ENCODE data around the gene NKD1.

NKD1 gene

DNA sequence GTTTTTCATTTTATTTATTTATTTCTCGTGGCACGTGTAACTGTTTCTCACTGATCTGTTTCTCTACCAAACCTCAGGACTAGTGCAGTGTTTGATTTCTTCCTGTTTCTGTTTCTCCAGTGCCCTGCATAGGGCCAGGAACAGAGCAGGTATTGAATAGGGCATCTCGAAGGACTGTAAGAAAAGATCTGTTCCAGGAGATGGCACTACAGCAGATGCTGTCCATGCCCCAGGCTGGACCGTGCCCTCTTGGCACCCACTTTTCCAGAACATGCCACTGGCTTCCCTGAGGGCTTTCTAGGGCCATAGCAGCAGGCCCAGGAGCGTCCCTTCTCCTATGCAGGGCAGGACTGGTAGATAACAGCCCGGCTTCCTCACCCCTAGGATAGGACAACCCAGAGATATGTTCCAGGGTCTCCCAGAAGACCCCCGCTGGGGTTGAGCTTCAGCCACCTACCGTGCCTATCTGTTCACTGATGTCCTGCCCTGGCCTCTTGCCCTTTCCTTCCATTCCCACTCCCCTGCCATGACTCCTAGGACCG, 128.6 kb downstream of the NKD1 start:
- peak overlapping the region; percentile 9 for H3K27ac Mint-ChIP-seq
- ATAC-seq (no peak), DNase-seq (no peak)
- peaks cover 18% of the 10 kb centered on the region for H3K9me3 Mint-ChIP-seq
- H3K4me1 Mint-ChIP-seq: peaks cover 42% of the 10 kb centered on the region
- H3K4me3 Mint-ChIP-seq: no peak overlapping the region
- H3K36me3 Mint-ChIP-seq (ENCODE audit: low read depth): peaks cover 52% of the 10 kb centered on the region
- H3K27me3 Mint-ChIP-seq: no peaks in the 10 kb centered on the region

DNA sequence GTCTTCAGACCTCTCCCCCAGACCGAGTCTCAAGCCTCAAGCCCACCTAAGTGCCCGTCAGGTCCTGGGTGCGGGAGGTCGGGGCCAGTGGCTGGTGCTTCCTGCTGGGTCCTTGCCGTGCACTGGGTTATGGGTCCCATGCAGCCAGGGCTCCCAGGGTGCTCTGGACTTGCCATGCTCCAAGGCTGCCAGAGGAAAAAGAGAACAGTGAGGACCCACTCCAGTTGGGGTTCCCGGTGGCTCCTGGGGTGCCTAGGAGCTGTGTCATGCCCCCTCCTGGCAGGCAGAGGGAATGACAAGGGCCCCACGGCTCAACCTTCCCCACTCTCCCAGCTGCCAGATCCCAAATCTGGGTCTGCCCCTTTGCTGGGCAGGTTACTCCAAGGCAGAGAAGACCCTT, 129.2 kb downstream of the NKD1 start:
- ATAC-seq: no peak
- H3K27ac Mint-ChIP-seq: peak overlapping the region; percentile 79
- peaks cover 46% of the 10 kb centered on the region for H3K36me3 Mint-ChIP-seq (ENCODE audit: low read depth)
- H3K4me1 Mint-ChIP-seq: peaks cover 48% of the 10 kb centered on the region
- H3K27me3 Mint-ChIP-seq: no peaks in the 10 kb centered on the region
- no peak overlapping the region for H3K4me3 Mint-ChIP-seq
- H3K9me3 Mint-ChIP-seq: peaks cover 12% of the 10 kb centered on the region
- peak; percentile 32 for DNase-seq

DNA sequence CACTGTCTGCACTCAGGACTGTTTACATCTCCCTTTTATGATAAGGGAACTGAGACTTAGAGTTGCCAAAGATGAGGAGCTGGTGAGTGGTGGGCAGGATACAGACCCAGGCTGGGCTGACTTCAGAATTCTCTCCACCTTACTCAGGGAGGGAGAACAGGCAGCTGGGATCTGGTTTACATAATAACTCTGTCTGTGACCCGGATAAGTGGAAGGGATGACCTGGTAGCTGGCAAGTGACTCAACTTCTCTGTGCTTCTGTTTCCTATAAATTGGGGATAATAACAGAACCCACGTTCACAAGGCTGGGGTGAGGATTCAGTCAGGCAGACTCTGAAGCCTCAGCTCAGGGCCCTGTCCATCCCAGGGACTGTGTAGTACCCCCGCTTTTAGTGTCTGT, 130.3 kb downstream of the NKD1 start:
- H3K36me3 Mint-ChIP-seq (ENCODE audit: low read depth): peaks cover 36% of the 10 kb centered on the region
- H3K4me3 Mint-ChIP-seq: peak overlapping the region; percentile 64
- ATAC-seq (no peak), DNase-seq (no peak)
- H3K9me3 Mint-ChIP-seq: peaks cover 4% of the 10 kb centered on the region
- H3K27ac Mint-ChIP-seq: peak overlapping the region; percentile 79
- H3K4me1 Mint-ChIP-seq: peaks cover 59% of the 10 kb centered on the region
- H3K27me3 Mint-ChIP-seq: no peaks in the 10 kb centered on the region

GRCh38 chr16:50679266-50679665, 131.1 kb downstream of the NKD1 start:
- DNase-seq (no peak), ATAC-seq (no peak)
- H3K9me3 Mint-ChIP-seq: no peaks in the 10 kb centered on the region
- no peaks in the 10 kb centered on the region for H3K27me3 Mint-ChIP-seq
- H3K4me3 Mint-ChIP-seq: peak overlapping the region; percentile 82
- H3K4me1 Mint-ChIP-seq: peaks cover 66% of the 10 kb centered on the region
- peak overlapping the region; percentile 93 for H3K27ac Mint-ChIP-seq
- H3K36me3 Mint-ChIP-seq (ENCODE audit: low read depth): peaks cover 30% of the 10 kb centered on the region

DNA sequence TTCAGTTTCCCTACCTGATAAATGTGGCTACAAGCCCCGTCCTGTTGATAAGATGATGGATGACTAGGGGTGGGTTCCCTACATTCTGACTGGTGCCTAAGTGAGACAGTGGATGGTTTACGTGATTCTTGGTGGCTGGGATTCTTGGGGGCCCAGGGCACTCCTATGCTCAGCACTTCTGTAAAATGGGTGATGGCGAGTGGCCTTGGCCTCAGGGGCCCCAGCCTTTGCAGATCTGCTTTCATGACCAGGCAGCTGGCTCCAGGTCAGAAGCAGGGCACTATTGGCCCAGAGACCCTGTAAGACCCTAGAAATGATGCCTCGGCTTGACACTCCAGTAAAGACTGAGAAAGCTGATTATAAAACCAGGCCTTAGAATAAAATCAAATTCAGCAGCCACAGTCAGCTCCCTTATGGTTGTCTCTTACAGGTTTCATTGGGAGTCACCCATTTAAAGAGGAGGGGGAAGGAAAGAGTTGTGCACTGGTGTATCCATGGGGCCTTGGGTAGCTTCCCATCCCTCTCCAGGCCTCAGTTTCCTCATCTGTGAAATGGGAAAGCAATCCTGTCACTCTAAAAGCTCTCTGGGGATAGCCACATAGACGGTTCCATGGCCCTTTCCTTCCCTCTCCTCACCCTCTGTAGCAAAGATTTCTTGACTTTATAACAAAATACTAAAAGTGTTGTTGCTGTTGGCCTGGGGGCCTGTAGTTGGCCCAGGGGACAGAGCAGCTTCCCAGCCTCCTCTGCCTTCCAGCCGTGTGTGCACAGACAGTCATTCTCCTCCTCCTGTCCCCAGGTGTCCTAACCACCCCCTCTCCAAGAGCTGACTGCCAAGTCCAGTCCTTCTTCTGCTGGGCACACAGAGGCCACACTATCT, 131.7 kb downstream of the NKD1 start:
- Mint-ChIP-seq H3K9me3 (no peaks in the 10 kb centered on the region), H3K27me3 (no peaks in the 10 kb centered on the region), H3K27ac (peak overlapping the region; percentile 93), H3K4me3 (peak overlapping the region; percentile 82), H3K4me1 (peaks cover 72% of the 10 kb centered on the region), H3K36me3 (ENCODE audit: low read depth) (peaks cover 24% of the 10 kb centered on the region)
- ATAC-seq (no peak), DNase-seq (no peak)

DNA sequence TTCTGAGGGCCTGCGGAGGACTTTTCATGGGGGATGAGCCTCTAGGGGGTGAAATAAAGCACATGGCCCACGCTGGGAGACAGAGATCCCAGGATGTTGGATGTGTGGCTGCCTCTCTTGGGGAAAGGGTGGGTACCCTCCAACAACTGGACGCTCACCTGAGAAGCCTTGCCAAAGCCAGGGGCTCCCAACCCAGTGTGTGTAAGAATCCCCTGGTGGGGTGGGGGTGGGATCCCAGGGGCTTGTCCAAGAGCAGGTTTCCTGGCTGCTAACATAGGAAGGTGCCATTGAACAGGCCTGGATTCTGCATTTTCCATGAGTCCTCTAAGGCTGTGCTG, 132.3 kb downstream of the NKD1 start:
- H3K27ac Mint-ChIP-seq: peak overlapping the region; percentile 93
- ATAC-seq (no peak), DNase-seq (no peak)
- H3K9me3 Mint-ChIP-seq: no peaks in the 10 kb centered on the region
- peaks cover 18% of the 10 kb centered on the region for H3K36me3 Mint-ChIP-seq (ENCODE audit: low read depth)
- peaks cover 77% of the 10 kb centered on the region for H3K4me1 Mint-ChIP-seq
- H3K4me3 Mint-ChIP-seq: peak overlapping the region; percentile 82
- no peaks in the 10 kb centered on the region for H3K27me3 Mint-ChIP-seq

DNA sequence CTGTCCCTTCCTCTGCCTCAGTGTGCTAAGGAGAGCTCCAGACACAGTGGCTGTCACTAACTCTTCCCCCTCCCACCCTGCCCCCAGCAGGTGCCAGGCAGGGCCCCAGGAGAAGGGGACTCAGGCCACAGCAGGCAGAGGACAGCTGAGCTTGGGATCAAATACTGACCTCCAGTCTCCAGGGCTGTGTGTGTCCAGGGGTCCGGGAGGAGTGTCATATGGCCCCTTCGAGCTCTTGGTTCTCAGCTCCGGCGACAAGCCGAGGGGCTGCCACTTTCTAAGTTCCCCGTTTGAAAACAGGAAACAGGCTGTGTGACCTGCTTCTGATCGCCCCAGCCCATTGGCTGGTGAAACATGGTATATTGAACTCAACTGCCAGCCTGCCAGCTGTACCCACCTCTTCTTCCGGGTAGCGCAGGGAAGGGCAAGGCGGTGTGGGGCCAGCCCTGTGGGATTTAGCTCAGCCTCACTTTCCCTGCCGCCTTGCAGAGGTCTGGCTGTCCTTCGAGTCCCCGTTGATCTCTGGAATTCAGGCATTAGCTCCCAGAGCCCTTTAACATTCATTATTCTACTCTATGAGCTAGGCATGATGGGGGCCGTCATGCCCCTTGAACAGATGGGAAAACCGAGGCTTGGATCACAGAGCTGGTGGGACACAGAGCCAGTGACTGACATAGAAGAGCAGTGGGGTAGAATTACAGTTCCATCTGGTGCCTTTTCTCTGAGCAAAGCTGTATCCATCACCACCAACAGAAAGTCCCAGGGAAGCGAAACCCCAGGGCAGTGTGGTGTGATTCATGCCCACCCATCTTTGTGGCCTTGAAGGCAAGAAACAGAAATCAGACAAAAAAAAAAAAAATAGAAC, 133.1 kb downstream of the NKD1 start, which contains the start of gene SNX20:
TSS of gene SNX20 (minus strand) at position 292 of the 865 bp plus-strand sequence. CDS start 3,786 bp downstream, outside the sequence.
- ATAC-seq (peak; percentile 68), DNase-seq (peak; percentile 62)

DNA sequence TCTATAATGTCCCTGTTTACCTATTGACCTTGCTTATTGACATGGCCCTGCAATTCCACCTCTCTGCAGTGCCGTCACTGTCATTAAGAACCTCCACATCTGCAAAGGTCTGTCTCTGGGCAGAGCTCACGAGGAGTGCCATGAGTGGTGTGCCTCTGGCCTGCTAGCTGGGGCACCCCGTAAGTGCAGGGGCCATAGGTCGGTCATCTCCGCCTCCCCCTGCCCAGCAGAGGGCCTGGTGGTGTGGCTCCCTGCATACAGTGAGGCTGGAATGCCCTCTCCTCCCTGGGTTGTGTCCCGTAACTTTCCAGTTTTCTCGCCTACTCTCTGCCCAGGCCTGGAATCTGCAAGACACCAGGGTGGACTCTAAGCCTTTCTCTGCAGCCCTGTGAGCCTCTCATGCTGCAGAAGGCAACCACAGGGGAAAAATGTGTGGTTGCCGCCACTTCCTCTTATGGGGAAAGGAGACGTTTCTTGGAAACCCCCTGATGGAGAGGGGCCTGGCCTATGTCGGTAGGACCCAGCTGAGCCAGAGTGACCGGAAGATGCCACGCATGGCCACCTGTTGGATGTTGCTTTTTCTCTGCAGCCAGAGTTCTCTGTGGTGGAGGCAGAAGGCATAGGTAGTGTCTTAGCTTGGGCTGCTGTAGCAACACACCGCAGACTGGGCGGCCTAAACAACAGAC, 135.6 kb downstream of the NKD1 start:
- H3K4me3 Mint-ChIP-seq: peak overlapping the region; percentile 43
- H3K36me3 Mint-ChIP-seq (ENCODE audit: low read depth): peaks cover 1% of the 10 kb centered on the region
- H3K27ac Mint-ChIP-seq: peak overlapping the region; percentile 87
- DNase-seq: peak; percentile 67
- ATAC-seq: peak; percentile 53
- H3K4me1 Mint-ChIP-seq: peaks cover 70% of the 10 kb centered on the region
- no peaks in the 10 kb centered on the region for H3K9me3 Mint-ChIP-seq
- no peaks in the 10 kb centered on the region for H3K27me3 Mint-ChIP-seq

More for the DNA sequence above, 133.1 kb downstream of the NKD1 start, which contains the start of gene SNX20:
- Mint-ChIP-seq H3K9me3 (no peaks in the 10 kb centered on the region), H3K4me3 (peak within 1 kb of the TSS; percentile 82), H3K27me3 (no peaks in the 10 kb centered on the region), H3K4me1 (peaks cover 82% of the 10 kb centered on the region), H3K27ac (peak within 1 kb of the TSS; percentile 93), H3K36me3 (ENCODE audit: low read depth) (peaks cover 11% of the 10 kb centered on the region)

DNA sequence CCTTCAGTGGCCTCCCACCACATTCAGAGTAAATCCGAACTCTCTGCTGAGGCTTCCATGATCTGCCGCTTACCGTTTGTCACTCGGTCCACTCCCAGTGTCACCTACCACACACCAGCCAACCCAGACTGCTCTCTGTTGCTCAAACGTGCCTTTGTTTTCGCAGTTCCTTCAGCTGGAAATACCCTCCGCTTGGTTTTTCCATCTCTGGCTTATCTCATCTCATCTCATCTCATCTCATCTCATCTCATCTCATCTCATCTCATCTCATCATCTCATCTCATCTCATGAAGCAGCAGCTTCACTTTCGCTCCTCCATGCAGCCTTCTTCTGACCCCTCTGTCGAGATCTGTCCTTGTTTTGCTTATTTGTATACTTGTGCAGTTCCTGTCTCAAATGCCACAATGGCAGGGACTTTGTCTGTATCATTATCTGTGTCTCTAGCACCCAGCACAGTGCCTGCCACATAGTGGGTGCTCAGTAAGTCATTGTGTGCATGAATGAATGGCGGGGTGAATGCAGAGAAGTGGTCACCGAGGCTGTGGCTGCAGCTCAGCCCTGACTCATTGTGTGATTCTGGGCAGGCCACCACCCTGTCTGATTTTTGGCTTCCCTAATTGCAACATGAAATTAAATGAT, 136.7 kb downstream of the NKD1 start:
- peak; percentile 49 for ATAC-seq
- Mint-ChIP-seq H3K27me3 (no peaks in the 10 kb centered on the region), H3K36me3 (ENCODE audit: low read depth) (no peaks in the 10 kb centered on the region), H3K4me1 (peaks cover 67% of the 10 kb centered on the region), H3K9me3 (no peaks in the 10 kb centered on the region), H3K27ac (peak overlapping the region; percentile 87), H3K4me3 (peak overlapping the region; percentile 43)
- DNase-seq: peak; percentile 55

GRCh38 chr16:50685462-50686063, 137.4 kb downstream of the NKD1 start:
- no peak for ATAC-seq
- no peaks in the 10 kb centered on the region for H3K27me3 Mint-ChIP-seq

DNA sequence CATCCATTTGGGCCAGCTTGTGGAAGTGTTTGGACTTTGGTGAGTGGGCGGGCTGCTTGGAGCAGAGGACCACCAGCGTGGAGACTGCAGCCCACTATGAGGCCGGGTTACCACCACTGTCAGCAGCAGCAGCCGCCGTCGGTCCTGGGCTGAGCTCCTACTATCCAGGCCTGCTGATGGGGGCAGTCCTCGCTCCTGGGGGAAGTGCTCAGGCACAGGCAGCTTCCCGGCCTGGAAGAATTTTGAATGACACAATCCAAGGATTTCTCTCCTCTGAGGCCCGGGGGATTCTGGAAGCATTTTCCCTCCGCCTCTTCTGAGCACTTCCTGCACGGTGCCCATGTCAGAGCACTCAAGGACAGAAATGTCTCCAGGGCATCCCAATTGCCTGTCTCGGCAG, 139.9 kb downstream of the NKD1 start:
- Mint-ChIP-seq H3K4me1 (peaks cover 57% of the 10 kb centered on the region), H3K27me3 (no peaks in the 10 kb centered on the region), H3K36me3 (ENCODE audit: low read depth) (no peaks in the 10 kb centered on the region), H3K4me3 (no peak overlapping the region), H3K9me3 (no peaks in the 10 kb centered on the region), H3K27ac (no peak overlapping the region)
- DNase-seq: no peak
- ATAC-seq: no peak

More at GRCh38 chr16:50685462-50686063, 137.4 kb downstream of the NKD1 start:
- Mint-ChIP-seq H3K27ac (peak overlapping the region; percentile 87), H3K9me3 (no peaks in the 10 kb centered on the region), H3K4me1 (peaks cover 63% of the 10 kb centered on the region), H3K36me3 (ENCODE audit: low read depth) (no peaks in the 10 kb centered on the region), H3K4me3 (peak overlapping the region; percentile 43)
- DNase-seq: no peak

DNA sequence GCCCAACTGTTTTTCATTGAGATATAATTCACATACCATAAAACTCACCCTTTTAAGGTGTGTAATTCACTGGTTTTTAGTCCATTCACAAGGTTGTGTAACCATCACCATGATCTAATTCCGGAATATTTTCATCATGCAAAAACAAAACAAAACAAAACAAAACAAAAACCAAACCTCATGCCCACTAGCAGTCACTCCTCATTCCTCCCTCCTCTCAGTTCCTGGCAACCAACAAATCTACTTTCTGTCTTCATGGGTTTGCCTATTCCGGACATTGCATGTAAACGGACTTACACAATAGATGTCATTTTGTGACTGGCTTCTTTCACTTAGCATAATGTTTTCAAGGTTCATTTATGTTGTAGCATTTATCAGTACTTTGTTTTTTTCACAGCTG, 140.7 kb downstream of the NKD1 start:
- no peaks in the 10 kb centered on the region for H3K36me3 Mint-ChIP-seq (ENCODE audit: low read depth)
- H3K4me1 Mint-ChIP-seq: peaks cover 52% of the 10 kb centered on the region
- ATAC-seq: no peak
- H3K4me3 Mint-ChIP-seq: no peak overlapping the region
- DNase-seq: no peak
- H3K9me3 Mint-ChIP-seq: no peaks in the 10 kb centered on the region
- H3K27me3 Mint-ChIP-seq: peaks cover 1% of the 10 kb centered on the region
- no peak overlapping the region for H3K27ac Mint-ChIP-seq

- peaks cover 7% of the 10 kb centered on the region for H3K27me3 Mint-ChIP-seq
- peaks cover 3% of the 10 kb centered on the region for H3K36me3 Mint-ChIP-seq (ENCODE audit: low read depth)
- peaks cover 49% of the 10 kb centered on the region for H3K4me1 Mint-ChIP-seq
- no peaks in the 10 kb centered on the region for H3K9me3 Mint-ChIP-seq
- H3K27ac Mint-ChIP-seq: no peak overlapping the region
- ATAC-seq (no peak), DNase-seq (no peak)
- no peak overlapping the region for H3K4me3 Mint-ChIP-seq
These were observed 142.0 kb downstream of the NKD1 start for GRCh38 chr16:50690177-50690576.
